IPS-15b (cell line): ENCODE measurements around the gene GINS2.

Experiments used
- H3K27me3 ChIP-seq: one replicate; pipeline ENCODE4 v1.6.1; 2013; ENCODE audit warnings: low read length; ENCODE audit not compliant: control insufficient read depth, insufficient read depth
- H3K36me3 ChIP-seq: one replicate; pipeline ENCODE4 v1.6.1; 2013; ENCODE audit warnings: low read length; ENCODE audit not compliant: control insufficient read depth, insufficient read depth
- H3K4me1 ChIP-seq: one replicate; pipeline ENCODE4 v1.6.1; 2013; ENCODE audit warnings: mild to moderate bottlenecking, low read length; ENCODE audit not compliant: control insufficient read depth, insufficient read depth
- H3K4me3 ChIP-seq: one replicate; pipeline ENCODE4 v1.5.1; 2013; ENCODE audit warnings: low read depth, low read length
- H3K9ac ChIP-seq: one replicate; pipeline ENCODE4 v1.6.1; 2013; ENCODE audit warnings: low read depth, mild to moderate bottlenecking, low read length
- H3K9me3 ChIP-seq: one replicate; pipeline ENCODE4 v1.6.1; 2013; ENCODE audit warnings: mild to moderate bottlenecking, low read length; ENCODE audit not compliant: control insufficient read depth, insufficient read depth

The GINS2 gene

GRCh38 chr16:85674828-85675227 lies 13.9 kb downstream of the GINS2 start:
- H3K9ac ChIP-seq: no peak overlapping the region
- peaks cover 48% of the 10 kb centered on the region for H3K36me3 ChIP-seq
- H3K4me3 ChIP-seq: no peak overlapping the region
- H3K9me3 ChIP-seq: no peaks in the 10 kb centered on the region
- H3K4me1 ChIP-seq: no peaks in the 10 kb centered on the region
- no peaks in the 10 kb centered on the region for H3K27me3 ChIP-seq

GRCh38 chr16:85674418-85674755 lies 14.4 kb downstream of the GINS2 start:
- Histone ChIP-seq H3K9ac (no peak overlapping the region), H3K27me3 (no peaks in the 10 kb centered on the region), H3K9me3 (no peaks in the 10 kb centered on the region), H3K4me1 (no peaks in the 10 kb centered on the region), H3K4me3 (no peak overlapping the region), H3K36me3 (peaks cover 48% of the 10 kb centered on the region)

- H3K4me1 ChIP-seq: no peaks in the 10 kb centered on the region
- peaks cover 50% of the 10 kb centered on the region for H3K36me3 ChIP-seq
- no peaks in the 10 kb centered on the region for H3K27me3 ChIP-seq
- no peak overlapping the region for H3K4me3 ChIP-seq
- H3K9me3 ChIP-seq: no peaks in the 10 kb centered on the region
- H3K9ac ChIP-seq: no peak overlapping the region
Measured at GRCh38 chr16:85673529-85674417, 15.0 kb downstream of the GINS2 start.

GRCh38 chr16:85670840-85671239 lies 17.9 kb downstream of the GINS2 start:
- Histone ChIP-seq H3K9me3 (no peaks in the 10 kb centered on the region), H3K4me3 (no peak overlapping the region), H3K27me3 (no peaks in the 10 kb centered on the region), H3K36me3 (peaks cover 62% of the 10 kb centered on the region), H3K4me1 (no peaks in the 10 kb centered on the region), H3K9ac (no peak overlapping the region)

- Histone ChIP-seq H3K27me3 (no peaks in the 10 kb centered on the region), H3K4me3 (no peak overlapping the region), H3K9me3 (no peaks in the 10 kb centered on the region), H3K9ac (no peak overlapping the region), H3K36me3 (peaks cover 68% of the 10 kb centered on the region), H3K4me1 (no peaks in the 10 kb centered on the region)
Measured at GRCh38 chr16:85668676-85669424, 19.9 kb downstream of the GINS2 start.

GRCh38 chr16:85667841-85668413 lies 20.8 kb downstream of the GINS2 start:
- Histone ChIP-seq H3K4me1 (no peaks in the 10 kb centered on the region), H3K36me3 (peaks cover 77% of the 10 kb centered on the region), H3K9ac (no peak overlapping the region), H3K27me3 (no peaks in the 10 kb centered on the region), H3K9me3 (no peaks in the 10 kb centered on the region), H3K4me3 (no peak overlapping the region)

GRCh38 chr16:85667261-85667660 lies 21.5 kb downstream of the GINS2 start:
- Histone ChIP-seq H3K9me3 (no peaks in the 10 kb centered on the region), H3K4me1 (no peaks in the 10 kb centered on the region), H3K4me3 (no peak overlapping the region), H3K27me3 (no peaks in the 10 kb centered on the region), H3K36me3 (peaks cover 83% of the 10 kb centered on the region), H3K9ac (no peak overlapping the region)

- peaks cover 87% of the 10 kb centered on the region for H3K36me3 ChIP-seq
Measured at GRCh38 chr16:85665929-85666328, 22.8 kb downstream of the GINS2 start.

GRCh38 chr16:85665373-85665740 lies 23.4 kb downstream of the GINS2 start:
- Histone ChIP-seq H3K4me1 (no peaks in the 10 kb centered on the region), H3K4me3 (no peak overlapping the region), H3K27me3 (no peaks in the 10 kb centered on the region), H3K36me3 (peaks cover 86% of the 10 kb centered on the region), H3K9me3 (no peaks in the 10 kb centered on the region), H3K9ac (no peak overlapping the region)

More at GRCh38 chr16:85665929-85666328, 22.8 kb downstream of the GINS2 start:
- Histone ChIP-seq H3K4me1 (no peaks in the 10 kb centered on the region), H3K9ac (no peak overlapping the region), H3K4me3 (no peak overlapping the region), H3K9me3 (no peaks in the 10 kb centered on the region), H3K27me3 (no peaks in the 10 kb centered on the region)

GRCh38 chr16:85664580-85665372 lies 24.0 kb downstream of the GINS2 start:
- Histone ChIP-seq H3K27me3 (no peaks in the 10 kb centered on the region), H3K36me3 (peaks cover 90% of the 10 kb centered on the region), H3K9me3 (no peaks in the 10 kb centered on the region), H3K4me1 (no peaks in the 10 kb centered on the region), H3K4me3 (no peak overlapping the region), H3K9ac (no peak overlapping the region)

- Histone ChIP-seq H3K9ac (no peak overlapping the region), H3K36me3 (peaks cover 91% of the 10 kb centered on the region), H3K9me3 (no peaks in the 10 kb centered on the region), H3K27me3 (no peaks in the 10 kb centered on the region), H3K4me3 (no peak overlapping the region), H3K4me1 (no peaks in the 10 kb centered on the region)
Measured at GRCh38 chr16:85663891-85664321, 24.8 kb downstream of the GINS2 start.
